ENCODE data around the gene MYL3.
"Not testable (repeated sequence)": the region's sequence is repeated elsewhere in the genome, so short reads cannot be mapped to it uniquely, and the experiment has no call there.

The MYL3 gene

DNA sequence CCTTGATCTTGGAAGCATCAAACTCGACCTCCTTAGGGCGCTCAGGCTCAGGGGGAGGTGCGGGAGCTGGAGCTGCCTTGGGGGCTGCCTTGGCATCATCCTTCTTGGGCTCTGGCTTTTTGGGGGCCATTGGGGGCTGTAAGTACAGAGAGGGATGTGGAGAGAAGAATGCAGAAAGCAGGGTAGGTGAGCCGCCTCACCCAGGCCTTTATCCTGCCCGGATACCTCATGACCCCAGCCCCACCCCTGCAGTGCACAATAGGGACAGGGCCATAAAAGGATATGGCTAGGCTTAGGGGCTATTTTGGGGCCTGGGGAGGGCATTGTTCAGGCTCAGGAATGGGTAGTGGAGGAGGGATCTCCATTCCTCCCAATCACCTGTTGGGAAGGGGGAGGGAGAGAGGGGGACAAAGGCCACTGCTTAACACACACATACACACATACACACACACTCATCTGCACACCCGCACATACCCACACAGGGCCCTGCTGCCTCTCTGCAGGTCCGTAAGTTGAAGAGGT is at the start of gene MYL3:
Gene MYL3 (minus strand): TSS at position 184 of the 522 bp plus-strand sequence. CDS start 54 bp downstream, at position 130.
- Mint-ChIP-seq H3K27ac (peak within 1 kb of the TSS; percentile 27 to 73 (median 62)), H3K27me3 (ENCODE audit: low read depth) (no peaks in the 10 kb centered on the region), H3K4me1 (peaks cover 32% of the 10 kb centered on the region), H3K4me3 (peak within 1 kb of the TSS in 1 of 3 experiments; percentile 19), H3K9me3 (no peaks in the 10 kb centered on the region), H3K36me3 (ENCODE audit: low read depth) (no peaks in the 10 kb centered on the region)
- TF ChIP-seq, protein P1, sequence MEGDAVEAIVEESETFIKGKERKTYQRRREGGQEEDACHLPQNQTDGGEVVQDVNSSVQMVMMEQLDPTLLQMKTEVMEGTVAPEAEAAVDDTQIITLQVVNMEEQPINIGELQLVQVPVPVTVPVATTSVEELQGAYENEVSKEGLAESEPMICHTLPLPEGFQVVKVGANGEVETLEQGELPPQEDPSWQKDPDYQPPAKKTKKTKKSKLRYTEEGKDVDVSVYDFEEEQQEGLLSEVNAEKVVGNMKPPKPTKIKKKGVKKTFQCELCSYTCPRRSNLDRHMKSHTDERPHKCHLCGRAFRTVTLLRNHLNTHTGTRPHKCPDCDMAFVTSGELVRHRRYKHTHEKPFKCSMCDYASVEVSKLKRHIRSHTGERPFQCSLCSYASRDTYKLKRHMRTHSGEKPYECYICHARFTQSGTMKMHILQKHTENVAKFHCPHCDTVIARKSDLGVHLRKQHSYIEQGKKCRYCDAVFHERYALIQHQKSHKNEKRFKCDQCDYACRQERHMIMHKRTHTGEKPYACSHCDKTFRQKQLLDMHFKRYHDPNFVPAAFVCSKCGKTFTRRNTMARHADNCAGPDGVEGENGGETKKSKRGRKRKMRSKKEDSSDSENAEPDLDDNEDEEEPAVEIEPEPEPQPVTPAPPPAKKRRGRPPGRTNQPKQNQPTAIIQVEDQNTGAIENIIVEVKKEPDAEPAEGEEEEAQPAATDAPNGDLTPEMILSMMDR (IDR thresholded peaks at IDR 0.05; ENCODE audit: unreplicated experiment in 3 of 3) = no peak

DNA sequence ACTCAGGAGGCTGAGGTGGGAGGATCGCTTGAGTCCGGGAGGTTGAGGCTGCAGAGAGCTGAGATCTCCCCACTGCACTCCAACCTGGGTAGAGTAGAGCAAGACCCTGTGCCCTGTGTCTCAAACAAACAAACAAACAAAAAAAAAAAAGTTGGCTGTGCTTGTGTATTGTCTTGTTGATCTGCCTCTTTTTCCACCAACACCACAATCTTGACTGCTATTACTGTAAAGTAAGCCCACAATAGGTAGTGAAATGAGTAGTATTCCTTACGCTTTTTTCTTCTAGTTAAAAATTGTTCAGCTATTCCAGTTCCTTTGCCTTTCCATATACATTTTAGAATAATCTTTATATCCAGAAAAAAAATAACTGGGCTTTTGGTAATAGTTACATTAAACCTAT is 49.7 kb upstream of the MYL3 start:
- Mint-ChIP-seq H3K27ac (no peak overlapping the region), H3K4me3 (no peak overlapping the region), H3K36me3 (ENCODE audit: low read depth) (peaks cover 23% of the 10 kb centered on the region), H3K4me1 (peaks cover 10% of the 10 kb centered on the region), H3K9me3 (peaks cover 2% of the 10 kb centered on the region), H3K27me3 (ENCODE audit: low read depth) (no peaks in the 10 kb centered on the region)
- TF ChIP-seq, protein P1 (IDR thresholded peaks at IDR 0.05; ENCODE audit: unreplicated experiment in 3 of 3) = no peak

DNA sequence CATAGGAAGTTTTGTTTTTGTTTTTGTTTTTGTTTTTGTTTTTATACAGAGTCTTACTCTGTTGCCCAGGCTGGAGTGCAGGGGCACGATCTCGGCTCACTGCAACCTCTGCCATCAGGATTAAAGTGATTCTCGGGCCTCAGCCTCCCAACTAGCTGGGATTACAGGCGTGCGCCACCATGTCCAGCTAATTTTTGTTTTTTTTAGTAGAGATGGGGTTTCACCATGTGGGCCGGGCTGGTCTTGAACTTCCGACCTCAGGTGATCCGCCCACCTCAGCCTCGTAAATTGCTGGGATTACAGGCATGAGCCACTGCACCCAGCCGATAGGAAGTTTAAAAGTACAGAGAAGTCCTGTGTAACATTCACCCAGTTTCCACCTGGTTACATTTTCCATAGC is 47.7 kb upstream of the MYL3 start:
- not testable (repeated sequence) for H3K27me3 Mint-ChIP-seq (ENCODE audit: low read depth); H3K36me3 Mint-ChIP-seq (ENCODE audit: low read depth); H3K4me3 Mint-ChIP-seq; H3K27ac Mint-ChIP-seq; H3K9me3 Mint-ChIP-seq
- peaks cover 10% of the 10 kb centered on the region for H3K4me1 Mint-ChIP-seq

DNA sequence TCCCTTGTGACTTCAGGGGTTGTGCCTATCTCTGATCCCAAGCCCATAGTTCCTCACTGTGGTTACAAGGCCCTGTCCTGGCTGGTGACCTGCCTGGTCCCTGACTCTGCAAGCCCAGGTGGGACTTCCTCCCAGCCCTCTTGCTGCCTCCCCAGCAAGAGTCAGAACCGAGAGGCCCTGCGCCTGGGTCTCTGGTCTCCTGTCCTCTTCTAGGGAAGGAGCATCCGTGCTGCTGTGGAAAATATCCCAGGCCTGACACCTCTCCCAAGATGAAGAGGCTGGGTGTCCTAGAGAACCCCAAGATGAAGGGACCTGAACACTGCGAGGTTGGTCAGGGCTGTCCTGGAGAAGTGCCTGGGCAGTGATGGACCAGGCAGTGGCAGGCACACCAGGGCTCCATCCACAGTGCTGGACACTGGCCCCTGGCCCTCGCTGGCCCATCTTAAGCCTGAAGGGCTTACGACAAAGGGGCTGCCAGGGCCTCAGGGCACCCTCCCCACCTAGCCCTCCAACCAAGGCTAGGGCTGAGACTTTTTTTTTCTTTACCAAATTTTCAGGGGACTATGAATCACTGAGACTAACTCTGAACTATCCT is 47.0 kb upstream of the MYL3 start:
- TF ChIP-seq, protein P1 (IDR thresholded peaks at IDR 0.05; ENCODE audit: unreplicated experiment in 3 of 3) = no peak
- H3K4me1 Mint-ChIP-seq = peaks cover 10% of the 10 kb centered on the region
- H3K27me3 Mint-ChIP-seq (ENCODE audit: low read depth) = no peaks in the 10 kb centered on the region
- H3K4me3 Mint-ChIP-seq = no peak overlapping the region
- no peak overlapping the region for H3K27ac Mint-ChIP-seq
- no peaks in the 10 kb centered on the region for H3K9me3 Mint-ChIP-seq
- peaks cover 3% of the 10 kb centered on the region for H3K36me3 Mint-ChIP-seq (ENCODE audit: low read depth)

DNA sequence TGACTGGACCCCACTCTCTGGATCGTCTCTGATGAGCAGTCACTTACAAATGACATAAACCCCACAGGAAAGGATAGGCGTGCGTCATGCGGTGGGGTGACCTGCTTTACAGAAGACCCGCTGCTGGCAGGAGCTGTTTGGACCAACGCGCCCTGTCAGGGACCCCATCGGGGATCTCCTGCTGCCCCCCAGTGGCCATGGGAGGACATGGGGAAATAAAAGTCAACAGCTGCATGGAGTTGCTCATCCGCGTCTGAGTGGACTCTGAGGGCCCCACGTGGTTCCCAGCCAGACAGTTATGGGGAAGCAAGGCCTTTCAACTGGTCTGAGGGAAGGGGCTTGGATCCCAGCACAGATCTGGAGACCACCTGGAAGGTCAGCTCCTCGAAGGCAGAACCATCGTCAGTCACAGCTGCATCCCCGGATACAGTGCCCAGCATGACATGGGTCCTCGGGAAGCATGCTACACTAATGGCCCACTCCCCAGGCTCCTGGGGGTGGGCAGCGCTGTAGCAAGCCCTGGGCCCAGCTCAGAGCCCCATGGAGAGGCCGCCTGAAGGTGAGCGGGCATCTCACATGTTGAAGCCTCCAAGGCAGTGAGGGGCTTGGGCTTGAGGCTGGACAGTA is 46.4 kb upstream of the MYL3 start:
- no peak overlapping the region for H3K27ac Mint-ChIP-seq
- TF ChIP-seq, protein P1 (IDR thresholded peaks at IDR 0.05; ENCODE audit: unreplicated experiment in 3 of 3) = peak; percentile 83 to 89 (median 89)
- H3K4me1 Mint-ChIP-seq = peaks cover 10% of the 10 kb centered on the region
- H3K36me3 Mint-ChIP-seq (ENCODE audit: low read depth) = no peaks in the 10 kb centered on the region
- H3K27me3 Mint-ChIP-seq (ENCODE audit: low read depth) = no peaks in the 10 kb centered on the region
- H3K4me3 Mint-ChIP-seq = no peak overlapping the region
- no peaks in the 10 kb centered on the region for H3K9me3 Mint-ChIP-seq

DNA sequence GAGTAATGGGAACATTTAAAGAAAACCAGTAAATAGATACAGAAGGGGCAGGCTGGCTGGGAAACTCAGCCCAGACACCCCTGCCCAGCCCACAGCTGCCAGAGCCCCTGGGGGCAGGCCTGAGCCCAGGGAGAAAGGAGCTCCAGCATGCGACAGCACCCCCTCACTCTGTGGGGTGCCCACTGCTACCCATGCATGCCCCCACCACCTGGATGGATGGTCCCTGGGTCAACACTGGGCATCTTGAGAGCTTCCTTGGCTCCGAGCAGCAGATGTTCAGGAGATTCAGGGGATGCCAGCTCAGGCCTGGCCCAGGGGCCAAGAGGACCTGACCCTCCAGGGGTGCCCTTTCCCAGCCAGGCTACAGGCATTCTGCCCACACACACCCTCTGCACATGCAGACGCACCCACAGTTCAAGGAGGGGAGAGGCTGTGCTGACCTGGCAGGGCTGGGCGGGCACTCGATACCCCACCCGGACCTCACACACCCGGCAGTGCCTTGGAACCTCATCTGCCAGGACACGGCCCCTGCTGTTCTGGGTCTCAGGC is 45.8 kb upstream of the MYL3 start:
- H3K9me3 Mint-ChIP-seq = no peaks in the 10 kb centered on the region
- H3K27ac Mint-ChIP-seq = no peak overlapping the region
- H3K4me3 Mint-ChIP-seq = no peak overlapping the region
- no peaks in the 10 kb centered on the region for H3K27me3 Mint-ChIP-seq (ENCODE audit: low read depth)
- TF ChIP-seq, protein P1 (IDR thresholded peaks at IDR 0.05; ENCODE audit: unreplicated experiment in 3 of 3) = no peak
- H3K4me1 Mint-ChIP-seq = peaks cover 10% of the 10 kb centered on the region
- H3K36me3 Mint-ChIP-seq (ENCODE audit: low read depth) = no peaks in the 10 kb centered on the region
